ENCODE measurements around the gene DIP2A.

The DIP2A gene

GRCh38 chr21:46600978-46601377, 142.3 kb downstream of the DIP2A start:
- H3K27ac ChIP-seq: no peak overlapping the region
- H3K27me3 ChIP-seq: peaks cover 0 to 5% of the 10 kb centered on the region in 2 donors
- H3K4me3 ChIP-seq: no peak overlapping the region
- intact Hi-C loops (cut with DNase I; ENCODE audit: low total_unique reads): no loop called here
- no peak for DNase-seq
- H3K9me3 ChIP-seq: no peaks in the 10 kb centered on the region
- peaks cover 0 to 10% (median 2%) of the 10 kb centered on the region in 4 donors for H3K4me1 ChIP-seq
- TF ChIP-seq CTCF (IDR thresholded peaks at IDR 0.05): no peak
- H3K36me3 ChIP-seq: no peaks in the 10 kb centered on the region

DNA sequence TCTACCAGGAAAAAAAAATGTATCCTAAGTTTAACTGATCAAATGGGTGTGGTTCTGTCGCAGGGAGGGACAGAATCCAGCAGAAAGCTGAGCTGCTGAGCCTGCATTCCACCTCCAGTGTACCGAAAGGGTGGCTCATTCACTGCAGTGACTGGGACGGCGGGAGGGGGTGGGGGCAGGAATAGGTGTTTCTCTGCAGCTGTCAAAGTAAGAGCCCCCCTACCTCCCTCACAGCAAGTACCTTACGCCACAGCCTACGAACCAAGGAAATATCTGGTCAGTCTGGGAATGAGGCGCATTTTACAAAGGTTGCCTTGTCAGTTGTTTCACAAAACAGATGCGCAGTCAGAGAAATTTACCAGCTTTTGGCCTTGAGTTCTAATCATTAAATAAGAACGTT, 144.5 kb downstream of the DIP2A start:
- no peaks in the 10 kb centered on the region for H3K9me3 ChIP-seq
- no peak for TF ChIP-seq CTCF (IDR thresholded peaks at IDR 0.05)
- intact Hi-C loops (cut with DNase I; ENCODE audit: low total_unique reads): no loop called here
- H3K27me3 ChIP-seq: peaks cover 0 to 3% of the 10 kb centered on the region in 2 donors
- DNase-seq: no peak
- no peak overlapping the region for H3K4me3 ChIP-seq
- peaks cover 0 to 10% (median 2%) of the 10 kb centered on the region in 4 donors for H3K4me1 ChIP-seq
- H3K27ac ChIP-seq: no peak overlapping the region
- H3K36me3 ChIP-seq: no peaks in the 10 kb centered on the region

GRCh38 chr21:46604329-46604974, 145.8 kb downstream of the DIP2A start:
- Histone ChIP-seq H3K4me3 (no peak overlapping the region), H3K27ac (no peak overlapping the region), H3K4me1 (peaks cover 0 to 3% (median 0%) of the 10 kb centered on the region in 4 donors), H3K9me3 (no peaks in the 10 kb centered on the region), H3K27me3 (peaks cover 0 to 3% of the 10 kb centered on the region in 2 donors), H3K36me3 (no peaks in the 10 kb centered on the region)
- no peak for TF ChIP-seq CTCF (IDR thresholded peaks at IDR 0.05)
- DNase-seq: no peak
- intact Hi-C loops (cut with DNase I; ENCODE audit: low total_unique reads): no loop called here

DNA sequence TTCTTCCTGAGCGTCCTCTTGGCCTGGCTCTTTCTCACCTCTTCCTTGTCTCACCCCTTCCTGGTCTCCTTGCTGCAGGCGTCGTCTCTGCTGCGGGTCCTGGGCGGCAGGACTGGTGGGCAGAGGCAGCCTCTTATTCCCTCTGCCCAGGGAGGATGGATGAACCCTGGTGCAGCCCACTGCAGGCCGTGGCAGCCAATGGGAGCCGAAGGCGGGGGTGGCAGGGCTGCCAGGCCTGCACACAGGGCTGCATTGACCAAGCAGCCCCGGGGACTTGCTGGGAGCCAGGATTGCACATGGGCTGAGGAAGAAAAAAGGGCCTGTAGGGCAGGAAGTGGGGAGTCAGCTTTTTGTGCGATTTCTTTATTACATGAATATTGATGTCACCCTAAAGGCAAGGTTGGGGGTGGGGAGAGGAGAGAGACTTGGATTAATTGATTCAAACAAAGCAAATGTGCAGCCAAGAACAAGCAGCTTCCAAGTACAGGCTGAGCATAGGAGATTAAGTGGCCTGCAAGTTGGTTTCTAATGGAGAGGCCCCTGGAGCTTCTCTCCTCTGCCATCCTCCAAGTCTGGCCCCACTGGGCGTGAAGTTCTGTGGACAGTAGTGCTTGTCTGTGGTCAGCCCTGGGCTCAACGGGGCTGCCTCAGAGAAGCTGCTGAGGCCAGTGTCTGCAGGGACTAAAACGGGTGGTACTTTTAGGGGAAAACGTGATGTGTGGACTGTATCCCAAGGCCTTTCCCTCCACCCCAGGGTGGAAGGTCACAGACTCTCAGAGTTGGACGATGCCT, 146.5 kb downstream of the DIP2A start, which contains the start of gene S100B:
Gene S100B (minus strand): TSS at position 108 of the 792 bp plus-strand sequence. CDS start 2,667 bp downstream, outside the sequence.
- intact Hi-C loops (cut with DNase I; ENCODE audit: low total_unique reads): no loop called here
- no peak within 1 kb of the TSS for H3K27ac ChIP-seq
- DNase-seq: no peak
- no peak within 1 kb of the TSS for H3K4me3 ChIP-seq
- TF ChIP-seq CTCF (IDR thresholded peaks at IDR 0.05): no peak
- H3K36me3 ChIP-seq: no peaks in the 10 kb centered on the region
- no peaks in the 10 kb centered on the region for H3K4me1 ChIP-seq
- H3K27me3 ChIP-seq: peaks cover 0 to 3% of the 10 kb centered on the region in 2 donors
- H3K9me3 ChIP-seq: peaks cover 0 to 4% (median 0%) of the 10 kb centered on the region in 3 donors

DNA sequence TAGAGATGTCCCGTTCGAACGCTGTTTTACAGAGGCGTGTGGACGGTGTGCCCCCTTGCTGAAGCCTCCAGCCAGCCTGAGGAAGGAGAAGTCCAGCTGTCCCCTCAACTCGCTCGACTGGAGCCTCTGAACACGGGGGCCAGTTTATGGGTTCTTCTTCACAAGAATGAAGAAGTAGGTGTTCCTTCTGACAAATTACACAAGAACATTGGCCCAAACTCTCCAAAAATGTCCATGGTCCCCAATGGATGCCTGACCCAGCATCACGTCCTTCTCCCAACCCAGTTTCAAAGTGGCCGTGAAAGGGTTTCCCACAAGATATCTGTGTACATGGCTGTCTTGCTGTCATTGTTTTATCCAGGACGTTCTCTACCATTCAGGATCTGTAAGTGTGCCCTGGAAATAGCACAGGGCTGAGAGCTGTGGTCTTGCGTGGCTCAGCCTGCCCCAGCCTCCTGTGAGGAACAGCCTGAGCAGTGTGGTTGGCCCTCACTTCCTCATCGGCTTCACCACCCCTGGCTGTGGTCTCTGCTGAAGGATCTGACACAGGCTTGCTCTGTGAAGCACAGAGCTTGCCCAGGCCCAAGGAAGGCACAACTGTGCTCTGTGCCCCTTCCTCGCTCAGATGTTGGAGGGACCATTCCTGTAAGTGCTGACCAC, 147.2 kb downstream of the DIP2A start:
- no peak overlapping the region for H3K27ac ChIP-seq

More for the DNA sequence above, 147.2 kb downstream of the DIP2A start:
- Histone ChIP-seq H3K36me3 (no peaks in the 10 kb centered on the region), H3K9me3 (peaks cover 0 to 11% (median 5%) of the 10 kb centered on the region in 3 donors), H3K27me3 (peaks cover 0 to 3% of the 10 kb centered on the region in 2 donors), H3K4me3 (no peak overlapping the region), H3K4me1 (no peaks in the 10 kb centered on the region)
- intact Hi-C loops (cut with DNase I; ENCODE audit: low total_unique reads): no loop called here
- DNase-seq: peak in 1 of 2 donors; percentile 59
- TF ChIP-seq CTCF (IDR thresholded peaks at IDR 0.05): no peak
